Measurements from ENCODE around the gene ADCY4. TPM values are rescaled to one million over a fixed set of nuclear protein-coding genes. Genes with fewer than 3 reads are reported as not detected.

The ADCY4 gene
- total and polyA plus RNA-seq, 10 of the 15 experiments (the other 5 are each of a cell fraction or from before 2014, with no cell fraction given), result 0.05 to 0.87 (median 0.21) TPM; not detected in 1

GRCh38 chr14:24366721-24367513 lies 32.0 kb upstream of the ADCY4 start (continued):
- TF ChIP-seq PAX8 (IDR thresholded peaks at IDR 0.05) (no peak), RAD51 (IDR thresholded peaks at IDR 0.05) (peak; percentile 56; the same call in 1 of the 2 replicates), MEF2B (IDR thresholded peaks at IDR 0.05; ENCODE audit: partially characterized antibody, poor library complexity, severe bottlenecking) (peak; percentile 100), MTA2 (IDR thresholded peaks at IDR 0.05; ENCODE audit: low read depth) (peak; percentile 30), JUND (IDR thresholded peaks at IDR 0.05; ENCODE audit: low read depth, low read length) (no peak), PAX5 (IDR thresholded peaks at IDR 0.05; ENCODE audit: borderline replicate concordance, low read depth, low read length) (no peak), ZNF687 (IDR thresholded peaks at IDR 0.05) (no peak; the same call in 1 of the 2 replicates), SREBF2 (IDR thresholded peaks at IDR 0.05; ENCODE audit: low read length) (no peak), BCL11A (IDR thresholded peaks at IDR 0.05; ENCODE audit: low read depth, low read length) (0 out of 2 replicates have a peak, but pooled peaks have one; percentile 12), ZSCAN29 (IDR thresholded peaks at IDR 0.05) (peak; percentile 49; the same call in 1 of the 2 replicates), TCF3 (IDR thresholded peaks at IDR 0.05; ENCODE audit: borderline replicate concordance, insufficient read depth, low read depth, low read length) (peak; percentile 86; the same call in 1 of the 2 replicates), TCF7 (IDR thresholded peaks at IDR 0.05; ENCODE audit: borderline replicate concordance) (0 out of 2 replicates have a peak, but pooled peaks have one; percentile 4), DPF2 (IDR thresholded peaks at IDR 0.05) (peak; percentile 32; the same call in 1 of the 2 replicates), KAT2A (conservative IDR thresholded peaks at IDR 0.05; ENCODE audit: control insufficient read depth, low read depth, low read length) (no peak), ASH2L (IDR thresholded peaks at IDR 0.05; ENCODE audit: borderline replicate concordance, low read depth) (no peak), RELA (IDR thresholded peaks at IDR 0.05; ENCODE audit: borderline replicate concordance, partially characterized antibody) (no peak), LARP7 (IDR thresholded peaks at IDR 0.05) (peak; percentile 50; the same call in 1 of the 2 replicates)
- TF ChIP-seq, protein P1, sequence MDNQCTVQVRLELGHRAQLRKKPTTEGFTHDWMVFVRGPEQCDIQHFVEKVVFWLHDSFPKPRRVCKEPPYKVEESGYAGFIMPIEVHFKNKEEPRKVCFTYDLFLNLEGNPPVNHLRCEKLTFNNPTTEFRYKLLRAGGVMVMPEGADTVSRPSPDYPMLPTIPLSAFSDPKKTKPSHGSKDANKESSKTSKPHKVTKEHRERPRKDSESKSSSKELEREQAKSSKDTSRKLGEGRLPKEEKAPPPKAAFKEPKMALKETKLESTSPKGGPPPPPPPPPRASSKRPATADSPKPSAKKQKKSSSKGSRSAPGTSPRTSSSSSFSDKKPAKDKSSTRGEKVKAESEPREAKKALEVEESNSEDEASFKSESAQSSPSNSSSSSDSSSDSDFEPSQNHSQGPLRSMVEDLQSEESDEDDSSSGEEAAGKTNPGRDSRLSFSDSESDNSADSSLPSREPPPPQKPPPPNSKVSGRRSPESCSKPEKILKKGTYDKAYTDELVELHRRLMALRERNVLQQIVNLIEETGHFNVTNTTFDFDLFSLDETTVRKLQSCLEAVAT (IDR thresholded peaks at IDR 0.05), result no peak; the same call in 1 of the 2 replicates
- TF ChIP-seq, protein P2, sequence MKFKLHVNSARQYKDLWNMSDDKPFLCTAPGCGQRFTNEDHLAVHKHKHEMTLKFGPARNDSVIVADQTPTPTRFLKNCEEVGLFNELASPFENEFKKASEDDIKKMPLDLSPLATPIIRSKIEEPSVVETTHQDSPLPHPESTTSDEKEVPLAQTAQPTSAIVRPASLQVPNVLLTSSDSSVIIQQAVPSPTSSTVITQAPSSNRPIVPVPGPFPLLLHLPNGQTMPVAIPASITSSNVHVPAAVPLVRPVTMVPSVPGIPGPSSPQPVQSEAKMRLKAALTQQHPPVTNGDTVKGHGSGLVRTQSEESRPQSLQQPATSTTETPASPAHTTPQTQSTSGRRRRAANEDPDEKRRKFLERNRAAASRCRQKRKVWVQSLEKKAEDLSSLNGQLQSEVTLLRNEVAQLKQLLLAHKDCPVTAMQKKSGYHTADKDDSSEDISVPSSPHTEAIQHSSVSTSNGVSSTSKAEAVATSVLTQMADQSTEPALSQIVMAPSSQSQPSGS (IDR thresholded peaks at IDR 0.05; ENCODE audit: low read length), result no peak
- TF ChIP-seq, protein P3, sequence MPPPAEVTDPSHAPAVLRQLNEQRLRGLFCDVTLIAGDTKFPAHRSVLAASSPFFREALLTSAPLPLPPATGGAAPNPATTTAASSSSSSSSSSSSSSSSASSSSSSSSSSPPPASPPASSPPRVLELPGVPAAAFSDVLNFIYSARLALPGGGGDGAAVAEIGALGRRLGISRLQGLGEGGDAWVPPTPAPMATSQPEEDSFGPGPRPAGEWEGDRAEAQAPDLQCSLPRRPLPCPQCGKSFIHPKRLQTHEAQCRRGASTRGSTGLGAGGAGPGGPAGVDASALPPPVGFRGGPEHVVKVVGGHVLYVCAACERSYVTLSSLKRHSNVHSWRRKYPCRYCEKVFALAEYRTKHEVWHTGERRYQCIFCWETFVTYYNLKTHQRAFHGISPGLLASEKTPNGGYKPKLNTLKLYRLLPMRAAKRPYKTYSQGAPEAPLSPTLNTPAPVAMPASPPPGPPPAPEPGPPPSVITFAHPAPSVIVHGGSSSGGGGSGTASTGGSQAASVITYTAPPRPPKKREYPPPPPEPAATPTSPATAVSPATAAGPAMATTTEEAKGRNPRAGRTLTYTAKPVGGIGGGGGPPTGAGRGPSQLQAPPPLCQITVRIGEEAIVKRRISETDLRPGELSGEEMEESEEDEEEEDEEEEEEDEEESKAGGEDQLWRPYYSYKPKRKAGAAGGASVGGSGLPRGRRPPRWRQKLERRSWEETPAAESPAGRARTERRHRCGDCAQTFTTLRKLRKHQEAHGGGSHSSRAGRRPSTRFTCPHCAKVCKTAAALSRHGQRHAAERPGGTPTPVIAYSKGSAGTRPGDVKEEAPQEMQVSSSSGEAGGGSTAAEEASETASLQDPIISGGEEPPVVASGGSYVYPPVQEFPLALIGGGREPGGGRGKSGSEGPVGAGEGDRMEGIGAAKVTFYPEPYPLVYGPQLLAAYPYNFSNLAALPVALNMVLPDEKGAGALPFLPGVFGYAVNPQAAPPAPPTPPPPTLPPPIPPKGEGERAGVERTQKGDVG (CRISPR knock-in tag; IDR thresholded peaks at IDR 0.05), result no peak
